Gastrocnemius medialis (tissue), 4 donors: ENCODE data around the gene DNAJA1. TPM values are rescaled to one million over a fixed set of nuclear protein-coding genes. Genes with fewer than 3 reads are reported as not detected.

ENCODE experiments used
- total RNA-seq, 4 donors: library from RNA; depleted of rRNA; stranded (reverse); fragments of >200 nt; gene quantifications; one replicate each; pipeline versions ENCODE4 v1.1.0 to v1.2.3, GENCODE V29; 2016

Gene DNAJA1
- total RNA-seq, 4 donors from 2014 or later, result 40.8 to 48.7 (median 43.3) TPM

Other genes with a start within 250 kb of the DNAJA1 start
- gene TMEM215, start 241.7 kb upstream of the DNAJA1 start, total RNA-seq, result not detected
- 10 to 100 TPM; 14.7 to 30.3 (median 17.9) TPM for gene APTX, start 23.6 kb upstream of the DNAJA1 start, total RNA-seq
- gene SMU1, start 51.4 kb downstream of the DNAJA1 start, total RNA-seq, result 10 to 100 TPM; 12.5 to 15.3 (median 13.6) TPM
- gene B4GALT1, start 142.1 kb downstream of the DNAJA1 start, total RNA-seq, result 10 to 100 TPM; 24.2 to 56.2 (median 42.7) TPM
- not detected for gene SPINK4, start 214.9 kb downstream of the DNAJA1 start, total RNA-seq
- 100 to 1,000 TPM in 3 of 4 donors, 10 to 100 TPM in 1; 81.5 to 244 (median 158) TPM for gene BAG1, start 239.4 kb downstream of the DNAJA1 start, total RNA-seq
- gene CHMP5, start 239.8 kb downstream of the DNAJA1 start, total RNA-seq, result 10 to 100 TPM; 42.8 to 50.7 (median 47.8) TPM